GM23338 (cell line): ENCODE data around the gene NR4A1.

Experiments
- CTCF ChIP-seq, 2 experiments: fragments of 200-600 bp in 1 of 2; sonication (generic) in 1 of 2; conservative IDR thresholded peaks; 2 replicates each; pipeline versions ENCODE4 v1.5.1 to v1.6.1; 2016 to 2017; ENCODE audit warnings: antibody characterized with exemption in 2 of 2, low read depth in 2 of 2, mild to moderate bottlenecking in 2 of 2, moderate library complexity in 1 of 2
- EZH2 ChIP-seq: fragments of 200-600 bp; sonication (generic); IDR thresholded peaks from one replicate; pipeline ENCODE4 v1.8.0; 2017; ENCODE audit warnings: antibody characterized with exemption, mild to moderate bottlenecking, low read depth; ENCODE audit not compliant: unreplicated experiment
- JUNB ChIP-seq: IDR thresholded peaks from one replicate; pipeline ENCODE4 v1.6.1; 2016; ENCODE audit warnings: antibody characterized with exemption; ENCODE audit not compliant: unreplicated experiment
- NANOG ChIP-seq: IDR thresholded peaks from 2 replicates; pipeline ENCODE4 v1.6.1; 2016; ENCODE audit warnings: antibody characterized with exemption, borderline replicate concordance
- POLR2AphosphoS5 ChIP-seq: IDR thresholded peaks from 2 replicates; pipeline ENCODE4 v1.6.1; 2016; ENCODE audit warnings: antibody characterized with exemption, low read depth
- REST ChIP-seq: IDR thresholded peaks from one replicate; pipeline ENCODE4 v1.6.1; 2018; ENCODE audit warnings: antibody characterized with exemption; ENCODE audit not compliant: unreplicated experiment

- TF ChIP-seq CTCF (conservative IDR thresholded peaks at IDR 0.05; ENCODE audit: low read depth in 2 of 2) (no peak), JUNB (no peak), POLR2AphosphoS5 (no peak), REST (no peak), EZH2 (no peak), NANOG (no peak)
These were observed 2.4 kb downstream of the NR4A1 start for GRCh38 chr12:52053536-52054209.
